Jurkat, Clone E6-1 (cell line): ENCODE measurements around the gene TREM1.

Experiments
- DNase-seq: peaks from one replicate; pipeline ENCODE4 v3.0.0-alpha.2; 2011; ENCODE audit warnings: low read depth, low spot score
- H3K4me3 ChIP-seq: 2 replicates; pipeline ENCODE4 v1.5.1; 2011; ENCODE audit warnings: mild to moderate bottlenecking, low read length, control low read depth, moderate library complexity

The TREM1 gene

DNA sequence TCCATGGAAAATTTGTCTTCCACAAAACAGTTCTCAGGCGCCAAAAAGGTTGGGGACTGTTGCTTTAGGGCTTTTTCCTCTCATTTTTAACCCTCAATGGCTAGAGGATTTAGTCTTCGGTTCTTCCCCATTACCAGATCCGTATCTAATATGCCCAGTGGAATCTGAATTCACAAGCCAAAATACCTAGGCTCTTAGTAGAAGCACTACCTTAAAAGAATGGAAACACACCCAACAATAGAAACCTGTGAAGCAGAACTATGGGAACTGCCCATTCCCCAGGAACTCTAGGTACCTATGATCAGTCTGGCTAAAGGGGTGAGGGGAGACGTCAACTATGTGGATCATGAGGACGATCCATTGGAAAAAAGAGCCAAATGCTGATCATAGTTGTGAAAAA is 55.2 kb downstream of the TREM1 start:
- H3K4me3 ChIP-seq: no peak overlapping the region
- no peak for DNase-seq

GRCh38 chr6:41229721-41230120 is 56.8 kb downstream of the TREM1 start:
- no peak for DNase-seq
- no peak overlapping the region for H3K4me3 ChIP-seq

- no peak for DNase-seq
- H3K4me3 ChIP-seq: no peak overlapping the region
Measured at GRCh38 chr6:41228616-41229015, 57.9 kb downstream of the TREM1 start.

DNA sequence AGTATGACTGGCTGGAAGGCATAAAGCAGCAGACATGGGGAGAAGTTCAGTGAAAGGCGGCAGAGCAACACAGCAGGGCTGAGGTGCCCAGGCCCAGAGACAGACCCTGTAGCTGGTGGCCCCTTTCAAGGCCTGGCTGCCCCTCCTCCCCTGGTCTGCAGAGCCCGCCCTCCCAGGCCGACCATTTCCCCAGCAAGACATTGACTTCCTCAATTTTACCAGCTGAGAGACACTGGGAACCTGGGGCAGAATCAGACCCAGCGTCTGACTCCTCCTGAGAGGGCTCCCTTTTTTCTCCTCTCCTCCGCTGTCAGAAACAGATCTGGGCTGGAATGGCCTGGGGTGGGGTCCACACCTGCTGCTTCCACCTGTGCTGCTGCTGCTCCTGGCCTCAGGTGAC is 58.4 kb downstream of the TREM1 start, which contains the start of gene TREML4:
Gene TREML4 (plus strand): TSS at position 254 of the 400 bp plus-strand sequence. CDS start 79 bp downstream, at position 333.
- DNase-seq: no peak

GRCh38 chr6:41226752-41227151 is 59.7 kb downstream of the TREM1 start:
- no peak overlapping the region for H3K4me3 ChIP-seq
- no peak for DNase-seq

More for the DNA sequence above, 58.4 kb downstream of the TREM1 start, which contains the start of gene TREML4:
- no peak within 1 kb of the TSS for H3K4me3 ChIP-seq

- no peak overlapping the region for H3K4me3 ChIP-seq
- no peak for DNase-seq
Measured at GRCh38 chr6:41224800-41225199, 61.7 kb downstream of the TREM1 start.
